GM21717 (cell line): ENCODE results near the gene CMTM5.
"Not testable (repeated sequence)": the region's sequence is repeated elsewhere in the genome, so short reads cannot be mapped to it uniquely, and the experiment has no call there.

Experiments
- ATAC-seq: cut with Tn5 transposase; IDR thresholded peaks from one replicate; pipeline ENCODE4 v1.9.1; 2021; ENCODE audit warnings: mild to moderate bottlenecking, moderate library complexity; ENCODE audit not compliant: unreplicated experiment

Gene CMTM5

GRCh38 chr14:23377573-23378563 is 1.0 kb downstream of the CMTM5 start:
- ATAC-seq: no peak

- no peak for ATAC-seq
Measured at GRCh38 chr14:23378612-23379220, 1.9 kb downstream of the CMTM5 start.

- ATAC-seq: no peak
Measured at GRCh38 chr14:23379366-23380196, 2.7 kb downstream of the CMTM5 start.

- ATAC-seq: no peak
Measured at GRCh38 chr14:23380197-23380914, 3.5 kb downstream of the CMTM5 start.

GRCh38 chr14:23380976-23381375 is 4.1 kb downstream of the CMTM5 start:
- no peak for ATAC-seq

GRCh38 chr14:23381871-23382270 is 5.0 kb downstream of the CMTM5 start:
- no peak for ATAC-seq

- no peak for ATAC-seq
Measured at GRCh38 chr14:23382276-23382675, 5.4 kb downstream of the CMTM5 start.

- no peak for ATAC-seq
Measured at GRCh38 chr14:23382731-23383440, 6.0 kb downstream of the CMTM5 start.

- ATAC-seq: no peak
Measured at GRCh38 chr14:23384364-23385080, 7.7 kb downstream of the CMTM5 start.

- no peak for ATAC-seq
Measured at GRCh38 chr14:23385244-23385641, 8.4 kb downstream of the CMTM5 start.

- no peak for ATAC-seq
Measured at GRCh38 chr14:23385642-23386265, 8.9 kb downstream of the CMTM5 start.

- not testable (repeated sequence) for ATAC-seq
Measured at GRCh38 chr14:23386266-23386657, 9.4 kb downstream of the CMTM5 start.

- ATAC-seq: no peak
Measured at GRCh38 chr14:23386999-23387398, 10.2 kb downstream of the CMTM5 start.

- ATAC-seq: no peak
Measured at GRCh38 chr14:23387916-23388882, 11.4 kb downstream of the CMTM5 start.

- ATAC-seq: no peak
Measured at GRCh38 chr14:23388996-23389395, 12.2 kb downstream of the CMTM5 start.

GRCh38 chr14:23389396-23389795 is 12.6 kb downstream of the CMTM5 start:
- ATAC-seq: no peak

GRCh38 chr14:23389871-23390270 is 13.0 kb downstream of the CMTM5 start:
- not testable (repeated sequence) for ATAC-seq

- no peak for ATAC-seq
Measured at GRCh38 chr14:23392613-23393012, 15.8 kb downstream of the CMTM5 start.
